Vagina (tissue), 2 donors: ENCODE measurements around the gene CNNM2.

ENCODE experiments used
- POLR2A ChIP-seq, 2 donors: fragments of 450-650 bp; IDR thresholded peaks; one replicate each; pipeline ENCODE4 v1.6.1; 2017; ENCODE audit warnings: antibody characterized with exemption in 2 of 2, mild to moderate bottlenecking in 2 of 2, moderate library complexity in 2 of 2
- TF ChIP-seq, protein P1 (sequence below), 3 experiments: fragments of 450-650 bp in 2 of 3; fragments of 200-600 bp in 1 of 3; sonication (generic) in 1 of 3; IDR thresholded peaks; one replicate each; pipeline ENCODE4 v1.5.1; 2017 to 2019; ENCODE audit warnings: antibody characterized with exemption in 3 of 3, mild to moderate bottlenecking in 2 of 3, moderate library complexity in 2 of 3

DNA sequence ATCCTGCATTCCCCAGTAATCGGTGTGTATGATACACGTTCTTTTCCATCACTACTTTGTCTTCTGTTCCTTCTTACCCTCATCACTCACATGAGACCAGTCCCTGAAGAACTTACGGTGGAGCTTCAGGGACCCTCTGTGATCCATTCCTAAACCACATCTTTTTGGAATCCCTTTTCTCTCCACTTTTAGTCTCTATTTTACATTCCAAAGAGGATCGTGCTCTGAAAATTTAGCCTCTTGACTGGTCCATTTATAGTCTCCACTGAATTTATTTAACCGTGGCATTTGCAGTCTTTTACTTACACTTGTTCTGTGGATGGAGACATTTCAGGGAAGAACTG lies 165.9 kb downstream of the CNNM2 start:
- TF ChIP-seq, protein P1, sequence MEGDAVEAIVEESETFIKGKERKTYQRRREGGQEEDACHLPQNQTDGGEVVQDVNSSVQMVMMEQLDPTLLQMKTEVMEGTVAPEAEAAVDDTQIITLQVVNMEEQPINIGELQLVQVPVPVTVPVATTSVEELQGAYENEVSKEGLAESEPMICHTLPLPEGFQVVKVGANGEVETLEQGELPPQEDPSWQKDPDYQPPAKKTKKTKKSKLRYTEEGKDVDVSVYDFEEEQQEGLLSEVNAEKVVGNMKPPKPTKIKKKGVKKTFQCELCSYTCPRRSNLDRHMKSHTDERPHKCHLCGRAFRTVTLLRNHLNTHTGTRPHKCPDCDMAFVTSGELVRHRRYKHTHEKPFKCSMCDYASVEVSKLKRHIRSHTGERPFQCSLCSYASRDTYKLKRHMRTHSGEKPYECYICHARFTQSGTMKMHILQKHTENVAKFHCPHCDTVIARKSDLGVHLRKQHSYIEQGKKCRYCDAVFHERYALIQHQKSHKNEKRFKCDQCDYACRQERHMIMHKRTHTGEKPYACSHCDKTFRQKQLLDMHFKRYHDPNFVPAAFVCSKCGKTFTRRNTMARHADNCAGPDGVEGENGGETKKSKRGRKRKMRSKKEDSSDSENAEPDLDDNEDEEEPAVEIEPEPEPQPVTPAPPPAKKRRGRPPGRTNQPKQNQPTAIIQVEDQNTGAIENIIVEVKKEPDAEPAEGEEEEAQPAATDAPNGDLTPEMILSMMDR (IDR thresholded peaks at IDR 0.05), result no peak
- no peak for TF ChIP-seq POLR2A (IDR thresholded peaks at IDR 0.05)
